ENCODE results near the gene PKLR.

- TF ChIP-seq, protein P1, sequence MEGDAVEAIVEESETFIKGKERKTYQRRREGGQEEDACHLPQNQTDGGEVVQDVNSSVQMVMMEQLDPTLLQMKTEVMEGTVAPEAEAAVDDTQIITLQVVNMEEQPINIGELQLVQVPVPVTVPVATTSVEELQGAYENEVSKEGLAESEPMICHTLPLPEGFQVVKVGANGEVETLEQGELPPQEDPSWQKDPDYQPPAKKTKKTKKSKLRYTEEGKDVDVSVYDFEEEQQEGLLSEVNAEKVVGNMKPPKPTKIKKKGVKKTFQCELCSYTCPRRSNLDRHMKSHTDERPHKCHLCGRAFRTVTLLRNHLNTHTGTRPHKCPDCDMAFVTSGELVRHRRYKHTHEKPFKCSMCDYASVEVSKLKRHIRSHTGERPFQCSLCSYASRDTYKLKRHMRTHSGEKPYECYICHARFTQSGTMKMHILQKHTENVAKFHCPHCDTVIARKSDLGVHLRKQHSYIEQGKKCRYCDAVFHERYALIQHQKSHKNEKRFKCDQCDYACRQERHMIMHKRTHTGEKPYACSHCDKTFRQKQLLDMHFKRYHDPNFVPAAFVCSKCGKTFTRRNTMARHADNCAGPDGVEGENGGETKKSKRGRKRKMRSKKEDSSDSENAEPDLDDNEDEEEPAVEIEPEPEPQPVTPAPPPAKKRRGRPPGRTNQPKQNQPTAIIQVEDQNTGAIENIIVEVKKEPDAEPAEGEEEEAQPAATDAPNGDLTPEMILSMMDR (IDR thresholded peaks at IDR 0.05; ENCODE audit: low read length), result no peak
- TF ChIP-seq EZH2 (IDR thresholded peaks at IDR 0.05; ENCODE audit: borderline replicate concordance, low read length), result no peak
Measured at GRCh38 chr1:155255243-155256007, 45.8 kb downstream of the PKLR start, which contains the start of gene ENTREP3.

All from OCI-LY1 (cell line).